HepG2 (cell line): ENCODE measurements around the gene NECTIN2. TPM values are rescaled to one million over a fixed set of nuclear protein-coding genes. Genes with fewer than 3 reads are reported as not detected.

Source experiments
- ATAC-seq: fragments of 200-7000 bp; cut with Tn5 transposase; 3 replicates; pipeline ENCODE4 v1.9.1; 2020; ENCODE audit warnings: mild to moderate bottlenecking, moderate library complexity
- BruUV-seq: library from RNA; stranded (reverse); fragments of 400-500 nt; replicated peaks from 2 replicates; lab custom pipeline; 2021; lab: Mats Ljungman, UMichigan
- CTCF ChIA-PET: fragments of 300-600 bp; formaldehyde crosslinking; extraction: SDS; loops from one replicate; lab custom pipeline; 2021; ENCODE audit warnings: low total read pairs, inconsistent platforms, low intra/inter-chr PET ratio; lab: Yijun Ruan, JAX
- POLR2A ChIA-PET: fragments of 350-600 bp; sonication (Branson Sonifier 250); formaldehyde crosslinking; loops from one replicate; lab custom pipeline; 2020; ENCODE audit warnings: antibody characterized with exemption, inconsistent platforms; lab: Yijun Ruan, JAX
- DNase-seq: peaks from one replicate; pipeline ENCODE4 v3.0.0-alpha.2; 2015; ENCODE audit warnings: low spot score
- FAIRE-seq: peaks from 3 replicates; lab custom pipeline; 2011; peaks lifted over from hg19 to GRCh38; lab: Jason Lieb, UNC
- H2AFZ ChIP-seq: one replicate; pipeline ENCODE4 v1.6.1; 2011; ENCODE audit warnings: low read length, inconsistent platforms
- H3K27ac ChIP-seq: fragments of 300-600 bp; 3 replicates; pipeline ENCODE4 v1.8.0; 2011; ENCODE audit warnings: mixed run types, mild to moderate bottlenecking, mixed read lengths, low read length, inconsistent platforms; ENCODE audit not compliant: insufficient read depth; ENCODE audit errors: extremely low read length
- H3K27me3 ChIP-seq, 2 experiments: fragments of 200-600 bp in 1 of 2; 2 replicates in 1 of 2; 3 replicates in 1 of 2; pipeline versions ENCODE4 v1.6.0 to v1.8.0; 2011; ENCODE audit warnings: low read length in 2 of 2, mild to moderate bottlenecking in 2 of 2, moderate library complexity in 2 of 2, inconsistent platforms in 1 of 2; ENCODE audit not compliant: insufficient read depth in 2 of 2, control insufficient read depth in 1 of 2
- H3K36me3 ChIP-seq, 2 experiments: fragments of 200-600 bp in 1 of 2; replicated peaks in 1 of 2; 2 replicates in 1 of 2; 3 replicates in 1 of 2; pipeline versions ENCODE4 v1.5.1 to v1.8.0; 2011; ENCODE audit warnings: low read length in 2 of 2, inconsistent platforms in 1 of 2; ENCODE audit not compliant: insufficient read depth in 2 of 2, control insufficient read depth in 1 of 2
- H3K4me1 ChIP-seq: 2 replicates; pipeline ENCODE4 v1.5.1; 2012; ENCODE audit warnings: low read length, inconsistent platforms; ENCODE audit not compliant: insufficient read depth
- H3K4me2 ChIP-seq: 2 replicates; pipeline ENCODE4 v1.6.0; 2011; ENCODE audit warnings: low read depth, low read length, inconsistent platforms
- H3K4me3 ChIP-seq, 3 experiments: fragments of 200-600 bp in 1 of 3; sonication (generic), shearing (Covaris generic) in 1 of 3; replicated peaks in 1 of 3; 2 replicates each; pipeline ENCODE4 v1.5.1; 2011 to 2016; ENCODE audit warnings: low read length in 3 of 3, inconsistent platforms in 2 of 3, low read depth in 2 of 3, mild to moderate bottlenecking in 2 of 3, control low read depth in 1 of 3, mixed read lengths in 1 of 3; ENCODE audit not compliant: insufficient read depth in 1 of 3
- H3K79me2 ChIP-seq: one replicate; pipeline ENCODE4 v1.6.1; 2011; ENCODE audit warnings: low read length, inconsistent platforms; ENCODE audit not compliant: insufficient read depth
- H3K9ac ChIP-seq: 2 replicates; pipeline ENCODE4 v1.6.0; 2011; ENCODE audit warnings: mild to moderate bottlenecking, low read depth, low read length, inconsistent platforms; ENCODE audit not compliant: insufficient read depth
- H3K9me3 ChIP-seq: 2 replicates; pipeline ENCODE4 v1.5.1; 2012; ENCODE audit warnings: mild to moderate bottlenecking, low read length
- H4K20me1 ChIP-seq: 2 replicates; pipeline ENCODE4 v1.6.0; 2011; ENCODE audit warnings: inconsistent platforms, mild to moderate bottlenecking, low read length, moderate library complexity; ENCODE audit not compliant: insufficient read depth
- BRCA1 ChIP-seq: sonication (generic); formaldehyde crosslinking; IDR thresholded peaks from 2 replicates; pipeline ENCODE4 v1.4.0; 2020; ENCODE audit warnings: missing genetic modification reagents
- MED8 ChIP-seq: sonication (generic); formaldehyde crosslinking; IDR thresholded peaks from 2 replicates; pipeline ENCODE4 v1.8.1; 2023; ENCODE audit warnings: mild to moderate bottlenecking, missing genetic modification reagents; ENCODE audit not compliant: insufficient replicate concordance
- MTF2 ChIP-seq: sonication (generic); formaldehyde crosslinking; IDR thresholded peaks from 2 replicates; pipeline ENCODE4 v1.5.0; 2020; ENCODE audit warnings: missing genetic modification reagents, borderline replicate concordance
- NCOR1 ChIP-seq: fragments of 200-600 bp; sonication (generic); IDR thresholded peaks from 2 replicates; pipeline ENCODE4 v1.7.0; 2017; ENCODE audit warnings: antibody characterized with exemption, low read length, borderline replicate concordance
- SMAD9 ChIP-seq: sonication (generic); formaldehyde crosslinking; IDR thresholded peaks from 2 replicates; pipeline ENCODE4 v1.5.1; 2020; ENCODE audit warnings: mild to moderate bottlenecking, missing genetic modification reagents
- SRY ChIP-seq: sonication (generic); formaldehyde crosslinking; IDR thresholded peaks from 2 replicates; pipeline ENCODE4 v1.8.0; 2022; ENCODE audit warnings: mild to moderate bottlenecking, missing genetic modification reagents
- ZNF136 ChIP-seq: sonication (generic); formaldehyde crosslinking; IDR thresholded peaks from 2 replicates; pipeline ENCODE4 v1.8.1; 2022; ENCODE audit warnings: low read depth, mild to moderate bottlenecking, moderate library complexity, missing genetic modification reagents
- ZNF207 ChIP-seq: fragments of 450-650 bp; IDR thresholded peaks from 2 replicates; pipeline ENCODE4 v1.6.1; 2016; ENCODE audit warnings: antibody characterized with exemption, borderline replicate concordance
- ZNF331 ChIP-seq: sonication (generic); formaldehyde crosslinking; IDR thresholded peaks from 2 replicates; pipeline ENCODE4 v1.4.0; 2020; ENCODE audit warnings: missing genetic modification reagents
- ZNF75D ChIP-seq: sonication (generic); formaldehyde crosslinking; IDR thresholded peaks from 2 replicates; pipeline ENCODE4 v1.8.1; 2023; ENCODE audit warnings: missing genetic modification reagents, mild to moderate bottlenecking, borderline replicate concordance
- WGBS: methylation state at CpG from one replicate; pipeline ENCODE4 v1.1.6; 2017; ENCODE audit warnings: low lambda C conversion rate; 5-methylcytosine and 5-hydroxymethylcytosine counted together
- in situ Hi-C: cut with HindIII; loops from 2 replicates; pipeline ENCODE4 v1.10.0; 2017; ENCODE audit warnings: low pct_unique_long_range_greater_than_20kb; ENCODE audit not compliant: extremely low pct_ligation_motif_present
- intact Hi-C: fragments of 100-400 bp; cut with micrococcal nuclease; formaldehyde crosslinking; loops from one replicate; pipeline ENCODE4 v1.10.0; 2022; ENCODE audit not compliant: unreplicated experiment
- polyA plus RNA-seq, 8 experiments: library from polyadenylated mRNA; depleted of rRNA in 3 of 8; stranded (reverse) in 7 of 8; unstranded in 1 of 8; fragments of >200 nt; fragmentation: Illumina TruSeq in 4 of 8; extraction: Trizol in 4 of 8; gene quantifications; 2 replicates each; pipeline versions ENCODE4 v1.2.1 to v1.2.3, GENCODE V29; 2011 to 2016; ENCODE audit warnings: low read depth in 4 of 8, missing spikeins in 1 of 8, mixed read lengths in 1 of 8; ENCODE audit not compliant: insufficient read depth in 1 of 8
- total RNA-seq, 5 experiments: library from RNA; depleted of rRNA; stranded (reverse); fragments of >200 nt; fragmentation: Illumina TruSeq; extraction: Trizol; gene quantifications; 2 replicates each; pipeline ENCODE4 v1.2.3, GENCODE V29; 2016; ENCODE audit warnings: low read depth in 1 of 5
- TF ChIP-seq, protein P1 (sequence below): sonication (generic); formaldehyde crosslinking; IDR thresholded peaks from 2 replicates; pipeline ENCODE4 v1.4.0; 2020; ENCODE audit warnings: missing genetic modification reagents
- TF ChIP-seq, protein P2 (sequence below): sonication (generic); formaldehyde crosslinking; IDR thresholded peaks from 2 replicates; pipeline ENCODE4 v1.4.0; 2020; ENCODE audit warnings: missing genetic modification reagents
- TF ChIP-seq, protein P3 (sequence below): sonication (generic); formaldehyde crosslinking; IDR thresholded peaks from 2 replicates; pipeline ENCODE4 v1.4.0; 2020; ENCODE audit warnings: missing genetic modification reagents, borderline replicate concordance
- TF ChIP-seq, protein P4 (sequence below): sonication (generic); formaldehyde crosslinking; IDR thresholded peaks from 2 replicates; pipeline ENCODE4 v1.4.0; 2020; ENCODE audit warnings: missing genetic modification reagents

The NECTIN2 gene
- total and polyA plus RNA-seq, 2 of the 13 experiments (the other 11 are each of a cell fraction or from before 2014, with no cell fraction given) = 75.4 to 114 TPM

GRCh38 chr19:44894946-44895345, 48.8 kb downstream of the NECTIN2 start:
- Histone ChIP-seq H3K4me2 (no peak overlapping the region), H3K27me3 (no peaks in the 10 kb centered on the region; a peak in 1 of 5 replicates), H3K4me3 (no peak overlapping the region), H3K36me3 (peaks cover 44 to 62% of the 10 kb centered on the region in 2 experiments), H3K79me2 (peaks cover 39% of the 10 kb centered on the region), H3K4me1 (peaks cover 21% of the 10 kb centered on the region), H4K20me1 (no peaks in the 10 kb centered on the region), H2AFZ (no peak overlapping the region), H3K9me3 (no peaks in the 10 kb centered on the region), H3K27ac (no peak overlapping the region), H3K9ac (0 out of 2 replicates have a peak overlapping the region, but pooled peaks have one; percentile 8)
- ChIA-PET POLR2A (interaction anchor here (1.1 to 1.4 kb wide), 3 partner anchors 9 to 60 kb away, joined by 3 to 7 read pairs (median 4); partner anchors contain the start of genes APOE and CLPTM1), CTCF (no interaction called here)
- 83% methylated on average over 9 of the region's 9 CpGs for WGBS
- FAIRE-seq = no peak
- DNase-seq = no peak
- in situ Hi-C loops = no loop called here
- no peak for ATAC-seq
- intact Hi-C loops = no loop called here
- no TSS peak for BruUV-seq
- TF ChIP-seq BRCA1 (CRISPR knock-in tag) (no peak), SMAD9 (CRISPR knock-in tag) (no peak), ZNF331 (CRISPR knock-in tag) (no peak), ZNF207 (no peak), SRY (CRISPR knock-in tag) (no peak), MED8 (no peak), ZNF75D (CRISPR knock-in tag) (no peak), ZNF136 (CRISPR knock-in tag) (no peak), NCOR1 (no peak), MTF2 (CRISPR knock-in tag) (no peak)
- TF ChIP-seq, protein P1, sequence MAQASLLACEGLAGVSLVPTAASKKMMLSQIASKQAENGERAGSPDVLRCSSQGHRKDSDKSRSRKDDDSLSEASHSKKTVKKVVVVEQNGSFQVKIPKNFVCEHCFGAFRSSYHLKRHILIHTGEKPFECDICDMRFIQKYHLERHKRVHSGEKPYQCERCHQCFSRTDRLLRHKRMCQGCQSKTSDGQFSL (CRISPR knock-in tag) = no peak
- TF ChIP-seq, protein P2, sequence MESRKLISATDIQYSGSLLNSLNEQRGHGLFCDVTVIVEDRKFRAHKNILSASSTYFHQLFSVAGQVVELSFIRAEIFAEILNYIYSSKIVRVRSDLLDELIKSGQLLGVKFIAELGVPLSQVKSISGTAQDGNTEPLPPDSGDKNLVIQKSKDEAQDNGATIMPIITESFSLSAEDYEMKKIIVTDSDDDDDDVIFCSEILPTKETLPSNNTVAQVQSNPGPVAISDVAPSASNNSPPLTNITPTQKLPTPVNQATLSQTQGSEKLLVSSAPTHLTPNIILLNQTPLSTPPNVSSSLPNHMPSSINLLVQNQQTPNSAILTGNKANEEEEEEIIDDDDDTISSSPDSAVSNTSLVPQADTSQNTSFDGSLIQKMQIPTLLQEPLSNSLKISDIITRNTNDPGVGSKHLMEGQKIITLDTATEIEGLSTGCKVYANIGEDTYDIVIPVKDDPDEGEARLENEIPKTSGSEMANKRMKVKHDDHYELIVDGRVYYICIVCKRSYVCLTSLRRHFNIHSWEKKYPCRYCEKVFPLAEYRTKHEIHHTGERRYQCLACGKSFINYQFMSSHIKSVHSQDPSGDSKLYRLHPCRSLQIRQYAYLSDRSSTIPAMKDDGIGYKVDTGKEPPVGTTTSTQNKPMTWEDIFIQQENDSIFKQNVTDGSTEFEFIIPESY (CRISPR knock-in tag) = 0 out of 2 replicates have a peak, but pooled peaks have one; percentile 51
- TF ChIP-seq, protein P3, sequence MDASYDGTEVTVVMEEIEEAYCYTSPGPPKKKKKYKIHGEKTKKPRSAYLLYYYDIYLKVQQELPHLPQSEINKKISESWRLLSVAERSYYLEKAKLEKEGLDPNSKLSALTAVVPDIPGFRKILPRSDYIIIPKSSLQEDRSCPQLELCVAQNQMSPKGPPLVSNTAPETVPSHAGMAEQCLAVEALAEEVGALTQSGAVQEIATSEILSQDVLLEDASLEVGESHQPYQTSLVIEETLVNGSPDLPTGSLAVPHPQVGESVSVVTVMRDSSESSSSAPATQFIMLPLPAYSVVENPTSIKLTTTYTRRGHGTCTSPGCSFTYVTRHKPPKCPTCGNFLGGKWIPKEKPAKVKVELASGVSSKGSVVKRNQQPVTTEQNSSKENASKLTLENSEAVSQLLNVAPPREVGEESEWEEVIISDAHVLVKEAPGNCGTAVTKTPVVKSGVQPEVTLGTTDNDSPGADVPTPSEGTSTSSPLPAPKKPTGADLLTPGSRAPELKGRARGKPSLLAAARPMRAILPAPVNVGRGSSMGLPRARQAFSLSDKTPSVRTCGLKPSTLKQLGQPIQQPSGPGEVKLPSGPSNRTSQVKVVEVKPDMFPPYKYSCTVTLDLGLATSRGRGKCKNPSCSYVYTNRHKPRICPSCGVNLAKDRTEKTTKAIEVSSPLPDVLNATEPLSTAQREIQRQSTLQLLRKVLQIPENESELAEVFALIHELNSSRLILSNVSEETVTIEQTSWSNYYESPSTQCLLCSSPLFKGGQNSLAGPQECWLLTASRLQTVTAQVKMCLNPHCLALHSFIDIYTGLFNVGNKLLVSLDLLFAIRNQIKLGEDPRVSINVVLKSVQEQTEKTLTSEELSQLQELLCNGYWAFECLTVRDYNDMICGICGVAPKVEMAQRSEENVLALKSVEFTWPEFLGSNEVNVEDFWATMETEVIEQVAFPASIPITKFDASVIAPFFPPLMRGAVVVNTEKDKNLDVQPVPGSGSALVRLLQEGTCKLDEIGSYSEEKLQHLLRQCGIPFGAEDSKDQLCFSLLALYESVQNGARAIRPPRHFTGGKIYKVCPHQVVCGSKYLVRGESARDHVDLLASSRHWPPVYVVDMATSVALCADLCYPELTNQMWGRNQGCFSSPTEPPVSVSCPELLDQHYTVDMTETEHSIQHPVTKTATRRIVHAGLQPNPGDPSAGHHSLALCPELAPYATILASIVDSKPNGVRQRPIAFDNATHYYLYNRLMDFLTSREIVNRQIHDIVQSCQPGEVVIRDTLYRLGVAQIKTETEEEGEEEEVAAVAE (CRISPR knock-in tag) = no peak
- TF ChIP-seq, protein P4, sequence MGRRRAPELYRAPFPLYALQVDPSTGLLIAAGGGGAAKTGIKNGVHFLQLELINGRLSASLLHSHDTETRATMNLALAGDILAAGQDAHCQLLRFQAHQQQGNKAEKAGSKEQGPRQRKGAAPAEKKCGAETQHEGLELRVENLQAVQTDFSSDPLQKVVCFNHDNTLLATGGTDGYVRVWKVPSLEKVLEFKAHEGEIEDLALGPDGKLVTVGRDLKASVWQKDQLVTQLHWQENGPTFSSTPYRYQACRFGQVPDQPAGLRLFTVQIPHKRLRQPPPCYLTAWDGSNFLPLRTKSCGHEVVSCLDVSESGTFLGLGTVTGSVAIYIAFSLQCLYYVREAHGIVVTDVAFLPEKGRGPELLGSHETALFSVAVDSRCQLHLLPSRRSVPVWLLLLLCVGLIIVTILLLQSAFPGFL (CRISPR knock-in tag) = no peak
